Colonic mucosa (tissue), 4 donors: ENCODE measurements around the gene ATRX. TPM values are rescaled to one million over a fixed set of nuclear protein-coding genes. Genes with fewer than 3 reads are reported as not detected.

Experiments
- DNase-seq: peaks from one replicate; pipeline ENCODE4 v3.0.0-alpha.2; 2020
- H3K27ac ChIP-seq: fragments of 200-600 bp; one replicate; pipeline ENCODE4 v1.8.0; 2021
- H3K27me3 ChIP-seq: fragments of 200-600 bp; one replicate; pipeline ENCODE4 v1.8.0; 2021
- H3K36me3 ChIP-seq: fragments of 200-600 bp; one replicate; pipeline ENCODE4 v1.8.0; 2021
- H3K4me1 ChIP-seq: fragments of 200-600 bp; one replicate; pipeline ENCODE4 v1.8.0; 2021; ENCODE audit warnings: mild to moderate bottlenecking
- H3K4me3 ChIP-seq: fragments of 200-600 bp; one replicate; pipeline ENCODE4 v1.8.0; 2021
- H3K9ac ChIP-seq, 2 donors: one replicate each; pipeline ENCODE4 v1.7.0; 2013; ENCODE audit warnings: control low read depth in 2 of 2, low read depth in 2 of 2, low read length in 2 of 2
- H3K9me3 ChIP-seq: fragments of 200-600 bp; one replicate; pipeline ENCODE4 v1.8.0; 2021
- intact Hi-C: fragments of 100-400 bp; cut with DNase I; formaldehyde crosslinking; loops from one replicate; pipeline ENCODE4 v1.14.1; 2022
- total RNA-seq, 2 donors: library from RNA; stranded (reverse); fragmentation: NEBNext Ultra II Directional in 1 of 2; extraction: Animal tissue kit (Norgen Biotek cat#: 25700) in 1 of 2; gene quantifications; one replicate each; pipeline ENCODE4 v1.2.1, GENCODE V29; 2021
- TF ChIP-seq, protein P1 (sequence below): fragments of 200-600 bp; IDR thresholded peaks from one replicate; pipeline ENCODE4 v1.8.0; 2022; ENCODE audit warnings: antibody characterized with exemption, mild to moderate bottlenecking
- donor health status: healthy.
- donor health status: DM: no; HTN: no; CAD: no.
- donor health status: DM: no; HTN: no; CAD: no.

ATRX gene
- total RNA-seq, 2 donors from 2014 or later: 44.2 to 57.0 TPM

DNA sequence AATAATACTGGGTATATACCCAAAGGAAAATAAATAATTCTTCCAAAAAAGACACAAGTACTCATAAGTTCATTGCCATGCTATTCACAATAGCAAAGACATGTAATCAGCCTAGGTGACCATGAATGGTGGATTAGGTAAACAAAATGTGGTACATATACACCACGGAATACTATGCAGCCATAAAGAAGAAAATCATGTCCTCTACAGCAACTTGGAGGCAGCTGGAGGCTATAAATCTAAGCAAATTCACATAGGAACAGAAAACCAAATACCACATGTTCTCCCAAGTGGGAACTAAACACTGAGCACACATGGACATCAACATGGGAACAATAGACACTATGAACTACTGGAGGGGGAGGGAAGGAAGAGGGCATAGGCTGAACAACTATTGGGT, 146.2 kb downstream of the ATRX start:
- Histone ChIP-seq H3K27me3 (no peaks in the 10 kb centered on the region), H3K4me3 (no peak overlapping the region), H3K9ac (no peak overlapping the region), H3K27ac (no peak overlapping the region), H3K36me3 (no peaks in the 10 kb centered on the region), H3K4me1 (no peaks in the 10 kb centered on the region), H3K9me3 (no peaks in the 10 kb centered on the region)
- no peak for DNase-seq
- intact Hi-C loops: no loop called here
- TF ChIP-seq, protein P1, sequence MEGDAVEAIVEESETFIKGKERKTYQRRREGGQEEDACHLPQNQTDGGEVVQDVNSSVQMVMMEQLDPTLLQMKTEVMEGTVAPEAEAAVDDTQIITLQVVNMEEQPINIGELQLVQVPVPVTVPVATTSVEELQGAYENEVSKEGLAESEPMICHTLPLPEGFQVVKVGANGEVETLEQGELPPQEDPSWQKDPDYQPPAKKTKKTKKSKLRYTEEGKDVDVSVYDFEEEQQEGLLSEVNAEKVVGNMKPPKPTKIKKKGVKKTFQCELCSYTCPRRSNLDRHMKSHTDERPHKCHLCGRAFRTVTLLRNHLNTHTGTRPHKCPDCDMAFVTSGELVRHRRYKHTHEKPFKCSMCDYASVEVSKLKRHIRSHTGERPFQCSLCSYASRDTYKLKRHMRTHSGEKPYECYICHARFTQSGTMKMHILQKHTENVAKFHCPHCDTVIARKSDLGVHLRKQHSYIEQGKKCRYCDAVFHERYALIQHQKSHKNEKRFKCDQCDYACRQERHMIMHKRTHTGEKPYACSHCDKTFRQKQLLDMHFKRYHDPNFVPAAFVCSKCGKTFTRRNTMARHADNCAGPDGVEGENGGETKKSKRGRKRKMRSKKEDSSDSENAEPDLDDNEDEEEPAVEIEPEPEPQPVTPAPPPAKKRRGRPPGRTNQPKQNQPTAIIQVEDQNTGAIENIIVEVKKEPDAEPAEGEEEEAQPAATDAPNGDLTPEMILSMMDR: no peak

DNA sequence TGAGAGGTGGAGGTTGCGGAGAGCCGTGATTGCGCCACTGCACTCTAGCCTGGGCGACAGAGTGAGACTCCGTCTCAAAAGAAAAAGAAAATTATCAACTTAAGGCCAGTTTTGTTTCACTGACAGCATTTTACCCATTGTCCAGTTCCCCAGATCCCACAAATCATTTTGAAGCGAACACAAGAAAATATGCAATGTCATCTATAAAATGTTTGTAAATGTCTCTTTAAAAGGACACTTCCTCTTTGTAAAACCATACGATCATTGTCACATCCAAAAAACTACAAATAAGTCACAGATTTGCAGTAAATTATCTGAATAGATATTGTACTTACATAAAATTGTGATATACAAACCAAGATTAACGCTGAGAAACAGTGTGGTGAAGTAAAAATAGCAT, 147.6 kb downstream of the ATRX start:
- Histone ChIP-seq H3K36me3 (no peaks in the 10 kb centered on the region), H3K4me3 (no peak overlapping the region), H3K27me3 (no peaks in the 10 kb centered on the region), H3K9me3 (no peaks in the 10 kb centered on the region), H3K9ac (no peak overlapping the region), H3K4me1 (no peaks in the 10 kb centered on the region), H3K27ac (no peak overlapping the region)
- DNase-seq: no peak
- intact Hi-C loops: no loop called here
- TF ChIP-seq, protein P1: no peak

DNA sequence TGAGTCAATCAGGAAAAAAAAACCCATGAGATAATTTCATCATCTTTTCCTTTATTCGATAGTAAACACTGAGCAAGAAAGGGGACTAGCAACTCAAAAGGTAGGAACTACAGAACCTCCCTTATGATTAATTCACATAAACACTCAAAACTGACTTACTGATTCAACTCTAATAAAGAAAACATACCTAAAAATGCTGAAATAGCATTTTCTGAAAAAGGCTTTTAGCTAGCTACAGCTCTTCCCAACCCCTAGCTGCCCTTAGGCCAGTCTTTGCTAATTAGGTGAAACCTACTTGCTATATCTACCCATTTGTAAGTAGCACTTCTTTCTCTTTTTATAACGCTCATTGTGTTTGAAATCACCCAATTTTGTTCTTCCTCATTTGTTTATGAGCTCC, 150.6 kb downstream of the ATRX start:
- Histone ChIP-seq H3K4me1 (no peaks in the 10 kb centered on the region), H3K9me3 (no peaks in the 10 kb centered on the region), H3K4me3 (no peak overlapping the region), H3K27ac (no peak overlapping the region), H3K27me3 (no peaks in the 10 kb centered on the region), H3K9ac (no peak overlapping the region), H3K36me3 (no peaks in the 10 kb centered on the region)
- TF ChIP-seq, protein P1: no peak
- intact Hi-C loops: no loop called here
- DNase-seq: no peak

DNA sequence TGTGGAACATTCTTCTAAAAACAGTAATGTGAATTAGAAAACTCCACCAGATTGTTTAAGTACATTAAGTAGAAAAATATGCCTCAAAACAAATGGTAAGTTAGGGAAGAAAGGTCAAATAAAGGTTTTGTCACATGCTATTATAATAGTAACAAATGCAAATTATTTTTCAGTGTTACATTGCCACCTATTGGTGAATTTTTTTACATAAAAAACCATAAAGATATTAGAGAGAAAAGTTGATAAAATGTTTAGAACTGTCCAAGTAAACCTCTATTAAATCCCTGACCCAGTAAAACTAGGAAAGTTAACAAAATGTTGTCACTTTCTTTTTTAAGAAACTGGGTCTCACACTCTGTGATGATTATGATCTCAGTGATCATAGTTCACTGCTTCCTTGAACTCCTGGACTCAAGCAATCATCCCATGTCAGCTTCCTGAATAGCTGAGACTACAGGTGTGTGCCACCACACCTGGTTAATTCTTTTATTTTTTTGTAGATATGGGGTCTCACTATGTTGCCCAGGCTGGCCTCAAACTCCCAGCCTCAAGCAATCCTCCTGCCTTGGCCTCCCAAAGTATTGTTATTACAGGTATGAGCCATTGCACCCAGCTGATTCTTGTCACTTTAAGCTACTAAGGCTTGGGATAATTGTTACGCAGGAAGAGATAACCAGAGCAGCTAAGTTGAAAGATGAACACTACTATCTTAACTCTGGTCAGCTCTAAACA, 157.6 kb downstream of the ATRX start:
- TF ChIP-seq, protein P1: no peak
- intact Hi-C loops: no loop called here
- H3K36me3 ChIP-seq: no peaks in the 10 kb centered on the region
- H3K9ac ChIP-seq: no peak overlapping the region
- no peaks in the 10 kb centered on the region for H3K9me3 ChIP-seq
- no peaks in the 10 kb centered on the region for H3K4me1 ChIP-seq
- no peak overlapping the region for H3K27ac ChIP-seq
- H3K4me3 ChIP-seq: no peak overlapping the region
- DNase-seq: no peak
- H3K27me3 ChIP-seq: no peaks in the 10 kb centered on the region

DNA sequence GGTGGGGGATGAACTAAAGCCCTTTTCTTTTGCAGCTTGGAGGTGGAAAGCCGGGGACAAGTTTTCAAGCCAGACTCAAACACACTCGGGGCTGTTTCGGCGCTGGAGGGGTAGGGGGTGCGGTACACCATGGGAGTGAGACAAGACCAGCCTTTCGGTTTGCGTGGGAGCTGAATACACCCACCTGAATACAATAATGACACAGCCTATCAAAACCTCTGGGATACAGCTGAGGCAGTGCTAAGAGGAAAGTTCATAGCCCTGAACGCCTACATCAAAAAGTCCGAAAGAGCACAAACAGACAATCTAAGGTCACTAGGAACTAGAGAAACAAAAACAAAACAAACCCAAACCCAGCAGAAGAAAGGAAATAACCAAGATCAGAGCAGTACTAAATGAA, 163.3 kb downstream of the ATRX start:
- no peaks in the 10 kb centered on the region for H3K36me3 ChIP-seq
- intact Hi-C loops: no loop called here
- no peak overlapping the region for H3K4me3 ChIP-seq
- no peaks in the 10 kb centered on the region for H3K27me3 ChIP-seq
- TF ChIP-seq, protein P1: no peak
- no peaks in the 10 kb centered on the region for H3K9me3 ChIP-seq
- no peak for DNase-seq
- H3K27ac ChIP-seq: no peak overlapping the region
- no peaks in the 10 kb centered on the region for H3K4me1 ChIP-seq
- H3K9ac ChIP-seq: no peak overlapping the region
